H9 (cell line): ENCODE measurements around the gene PET100. TPM values are rescaled to one million over a fixed set of nuclear protein-coding genes. Genes with fewer than 3 reads are reported as not detected.

ENCODE experiments used
- DNase-seq: peaks from one replicate; pipeline ENCODE4 v3.0.0-alpha.2; 2017
- H2AFZ ChIP-seq: one replicate; pipeline ENCODE4 v1.6.1; 2013; ENCODE audit warnings: mild to moderate bottlenecking, low read length, control low read depth, moderate library complexity
- H2AK5ac ChIP-seq: 2 replicates; pipeline ENCODE4 v1.6.1; 2013; ENCODE audit warnings: low read length, control low read depth, mixed read lengths; ENCODE audit not compliant: insufficient read length
- H2BK120ac ChIP-seq: one replicate; pipeline ENCODE4 v1.6.1; 2013; ENCODE audit warnings: low read depth, mild to moderate bottlenecking, low read length, control low read depth, inconsistent platforms; ENCODE audit not compliant: poor library complexity, severe bottlenecking
- H2BK12ac ChIP-seq: 2 replicates; pipeline ENCODE4 v1.6.1; 2013; ENCODE audit warnings: low read length, control low read depth, mixed read lengths, low read depth; ENCODE audit not compliant: insufficient read length
- H2BK15ac ChIP-seq: 2 replicates; pipeline ENCODE4 v1.6.1; 2013; ENCODE audit warnings: low read depth, low read length, control low read depth
- H2BK20ac ChIP-seq: one replicate; pipeline ENCODE4 v1.6.1; 2013; ENCODE audit warnings: low read depth, mild to moderate bottlenecking, low read length, control low read depth, inconsistent platforms; ENCODE audit not compliant: poor library complexity, severe bottlenecking
- H2BK5ac ChIP-seq: 2 replicates; pipeline ENCODE4 v1.6.1; 2013; ENCODE audit warnings: low read length, control low read depth, mixed read lengths; ENCODE audit not compliant: insufficient read length
- H3K14ac ChIP-seq: 2 replicates; pipeline ENCODE4 v1.6.1; 2013; ENCODE audit warnings: low read length, control low read depth; ENCODE audit not compliant: insufficient read depth
- H3K18ac ChIP-seq: 2 replicates; pipeline ENCODE4 v1.6.1; 2013; ENCODE audit warnings: low read depth, mild to moderate bottlenecking, mixed read lengths, low read length, control low read depth; ENCODE audit not compliant: insufficient read length
- H3K23ac ChIP-seq: 2 replicates; pipeline ENCODE4 v1.6.1; 2013; ENCODE audit warnings: low read length, control low read depth, mixed read lengths, low read depth; ENCODE audit not compliant: insufficient read length
- H3K23me2 ChIP-seq: 2 replicates; pipeline ENCODE4 v1.6.1; 2013; ENCODE audit warnings: low read depth, mild to moderate bottlenecking, mixed read lengths, low read length, control low read depth; ENCODE audit not compliant: insufficient read length, poor library complexity, severe bottlenecking
- H3K27ac ChIP-seq: 2 replicates; pipeline ENCODE4 v1.5.1; 2013; ENCODE audit warnings: low read length, control low read depth, mixed read lengths, low read depth; ENCODE audit not compliant: insufficient read length
- H3K27me3 ChIP-seq: 2 replicates; pipeline ENCODE4 v1.6.1; 2013; ENCODE audit warnings: low read length, control low read depth, inconsistent platforms; ENCODE audit not compliant: insufficient read depth
- H3K4ac ChIP-seq: 2 replicates; pipeline ENCODE4 v1.6.1; 2013; ENCODE audit warnings: low read depth, mild to moderate bottlenecking, control low read depth, inconsistent platforms, low read length, moderate library complexity
- H3K4me1 ChIP-seq: 2 replicates; pipeline ENCODE4 v1.6.1; 2013; ENCODE audit warnings: low read length, control low read depth, inconsistent platforms; ENCODE audit not compliant: insufficient read depth
- H3K4me2 ChIP-seq: 2 replicates; pipeline ENCODE4 v1.6.1; 2013; ENCODE audit warnings: low read length, control low read depth, mixed read lengths; ENCODE audit not compliant: insufficient read length, insufficient read depth
- H3K56ac ChIP-seq: 2 replicates; pipeline ENCODE4 v1.6.1; 2013; ENCODE audit warnings: low read depth, mild to moderate bottlenecking, mixed read lengths, low read length, control low read depth; ENCODE audit not compliant: insufficient read length
- H3K79me1 ChIP-seq: 2 replicates; pipeline ENCODE4 v1.6.1; 2013; ENCODE audit warnings: low read depth, mild to moderate bottlenecking, moderate library complexity, low read length, control low read depth, inconsistent platforms; ENCODE audit not compliant: insufficient read depth, poor library complexity, severe bottlenecking
- H3K79me2 ChIP-seq: 2 replicates; pipeline ENCODE4 v1.6.1; 2013; ENCODE audit warnings: low read length, control low read depth, inconsistent platforms; ENCODE audit not compliant: insufficient read depth
- H3K9ac ChIP-seq: 2 replicates; pipeline ENCODE4 v1.6.1; 2013; ENCODE audit warnings: low read length, control low read depth, mixed read lengths; ENCODE audit not compliant: insufficient read length; ENCODE audit errors: extremely low read depth
- H3K9me3 ChIP-seq: one replicate; pipeline ENCODE4 v1.6.1; 2013; ENCODE audit warnings: low read depth, low read length, inconsistent platforms; ENCODE audit not compliant: control insufficient read depth
- H3T11ph ChIP-seq: one replicate; pipeline ENCODE4 v1.6.1; 2013; ENCODE audit warnings: mild to moderate bottlenecking, low read length, control low read depth, inconsistent platforms
- H4K20me1 ChIP-seq: one replicate; pipeline ENCODE4 v1.6.1; 2013; ENCODE audit not compliant: control insufficient read depth, insufficient read length, insufficient read depth
- H4K5ac ChIP-seq: 2 replicates; pipeline ENCODE4 v1.6.1; 2013; ENCODE audit warnings: low read depth, mild to moderate bottlenecking, mixed read lengths, low read length, control low read depth; ENCODE audit not compliant: insufficient read length
- H4K8ac ChIP-seq: replicated peaks from 2 replicates; pipeline ENCODE4 v1.6.1; 2013; ENCODE audit warnings: low read length, control low read depth, mixed read lengths, low read depth; ENCODE audit not compliant: insufficient read length
- H4K91ac ChIP-seq: 2 replicates; pipeline ENCODE4 v1.6.1; 2013; ENCODE audit warnings: low read depth, mild to moderate bottlenecking, moderate library complexity, mixed read lengths, low read length, control low read depth; ENCODE audit not compliant: insufficient read length
- H3K27ac Mint-ChIP-seq, 3 experiments: 2 replicates in 2 of 3; 3 replicates in 1 of 3; pipeline ENCODE4 v1.8.0; 2020 to 2021; ENCODE audit warnings: mixed read lengths in 3 of 3, mild to moderate bottlenecking in 1 of 3, moderate library complexity in 1 of 3
- H3K27me3 Mint-ChIP-seq: 2 replicates; pipeline ENCODE4 v1.8.0; 2021; ENCODE audit warnings: low read depth, mild to moderate bottlenecking, moderate library complexity, mixed read lengths
- H3K36me3 Mint-ChIP-seq, 3 experiments: 2 replicates in 2 of 3; 3 replicates in 1 of 3; pipeline ENCODE4 v1.8.0; 2020 to 2021; ENCODE audit warnings: low read depth in 3 of 3, mixed read lengths in 3 of 3; ENCODE audit not compliant: insufficient read depth in 1 of 3
- H3K4me1 Mint-ChIP-seq, 2 experiments: 2 replicates each; pipeline ENCODE4 v1.8.0; 2020; ENCODE audit warnings: mixed read lengths in 2 of 2
- H3K4me3 Mint-ChIP-seq, 2 experiments: 2 replicates in 1 of 2; 3 replicates in 1 of 2; pipeline ENCODE4 v1.8.0; 2020 to 2021; ENCODE audit warnings: mild to moderate bottlenecking in 2 of 2, mixed read lengths in 2 of 2, moderate library complexity in 1 of 2
- H3K9me3 Mint-ChIP-seq, 2 experiments: 2 replicates in 1 of 2; 3 replicates in 1 of 2; pipeline ENCODE4 v1.8.0; 2020; ENCODE audit warnings: mild to moderate bottlenecking in 2 of 2, mixed read lengths in 2 of 2, moderate library complexity in 1 of 2
- CTCF ChIP-seq: fragments of 200-600 bp; sonication (generic); conservative IDR thresholded peaks from 3 replicates; pipeline ENCODE4 v1.8.0; 2021; ENCODE audit warnings: antibody characterized with exemption, mild to moderate bottlenecking
- WGBS: extraction: QIAGEN DNeasy Blood & Tissue Kit; methylation state at CpG from one replicate; pipeline ENCODE4 v1.1.7; 2013; ENCODE audit warnings: missing lambda C conversion rate, low lambda C conversion rate, mixed read lengths; ENCODE audit not compliant: insufficient read length; ENCODE audit errors: extremely low coverage; 5-methylcytosine and 5-hydroxymethylcytosine counted together
- total RNA-seq: library from RNA; stranded (reverse); gene quantifications from 2 replicates; pipeline ENCODE4 v1.2.1, GENCODE V29; 2021

Gene PET100
- total RNA-seq, 1 experiment from 2014 or later, result 129 TPM

- no peaks in the 10 kb centered on the region for H3K27me3 ChIP-seq
- H4K91ac ChIP-seq, result no peak overlapping the region
- H3K4me3 Mint-ChIP-seq, result no peak overlapping the region
Observed at GRCh38 chr19:7603919-7604318, 25.7 kb upstream of the PET100 start.

More at GRCh38 chr19:7603919-7604318, 25.7 kb upstream of the PET100 start:
- no peak overlapping the region for H2AFZ ChIP-seq
- no peak overlapping the region for H2BK15ac ChIP-seq
- no peak overlapping the region for H3K27ac ChIP-seq
- Mint-ChIP-seq H3K4me1 (peaks cover 5 to 23% of the 10 kb centered on the region in 2 experiments), H3K27ac (peak overlapping the region; percentile 27 to 71 (median 59); a peak in 5 of 7 replicates), H3K9me3 (peaks cover 0 to 2% of the 10 kb centered on the region in 2 experiments; a peak in 1 of 5 replicates), H3K36me3 (peaks cover 8 to 23% (median 17%) of the 10 kb centered on the region in 3 experiments), H3K27me3 (peaks cover 1% of the 10 kb centered on the region; the same call in 1 of the 2 replicates)
- no peaks in the 10 kb centered on the region; the same call in 1 of the 2 replicates for H3K4me1 ChIP-seq
- no peak overlapping the region for H4K5ac ChIP-seq
- H2BK120ac ChIP-seq, result no peak overlapping the region
- peaks cover 5% of the 10 kb centered on the region for H3K79me1 ChIP-seq
- no peaks in the 10 kb centered on the region for H3K79me2 ChIP-seq
- no peak overlapping the region for H2AK5ac ChIP-seq
- H3K18ac ChIP-seq, result no peak overlapping the region
- no peak overlapping the region for H2BK5ac ChIP-seq
- H3K9ac ChIP-seq, result no peak overlapping the region
- H3K4ac ChIP-seq, result no peak overlapping the region
- H3K4me2 ChIP-seq, result no peak overlapping the region
- H3K9me3 ChIP-seq, result no peaks in the 10 kb centered on the region
- no peak overlapping the region for H4K8ac ChIP-seq
- H3K23me2 ChIP-seq, result no peaks in the 10 kb centered on the region
- no peak for DNase-seq
- no peak overlapping the region for H3K23ac ChIP-seq
- H3K56ac ChIP-seq, result no peak overlapping the region
- TF ChIP-seq CTCF, result no peak
- H3K14ac ChIP-seq, result no peak overlapping the region
- H3T11ph ChIP-seq, result no peak overlapping the region
- H2BK12ac ChIP-seq, result no peak overlapping the region
- no CpG with 5 or more reads among the region's 9 CpGs for WGBS
- no peak overlapping the region for H2BK20ac ChIP-seq
- H4K20me1 ChIP-seq, result no peaks in the 10 kb centered on the region
